NCI-H2227 treated with DMSO at 0.1 percent for 48 hours (cell line): ENCODE results near the gene PDZK1IP1.
A peak's percentile ranks its signal among the peaks of the same experiment; 100 is the strongest.
"Not testable (repeated sequence)": the region's sequence is repeated elsewhere in the genome, so short reads cannot be mapped to it uniquely, and the experiment has no call there.

Source experiments
- DNase-seq: peaks from one replicate; lab custom pipeline; 2025; lab: John Stamatoyannopoulos, UW

The PDZK1IP1 gene

GRCh38 chr1:47196622-47197021 lies 6.8 kb upstream of the PDZK1IP1 start:
- no peak for DNase-seq

GRCh38 chr1:47195981-47196380 lies 6.1 kb upstream of the PDZK1IP1 start:
- DNase-seq: not testable (repeated sequence)

- DNase-seq: no peak
These were observed 4.5 kb upstream of the PDZK1IP1 start for GRCh38 chr1:47194311-47194710.

GRCh38 chr1:47193496-47193895 lies 3.7 kb upstream of the PDZK1IP1 start:
- DNase-seq: not testable (repeated sequence)

GRCh38 chr1:47192458-47193384 lies 2.9 kb upstream of the PDZK1IP1 start:
- peak; percentile 63 for DNase-seq

- no peak for DNase-seq
These were observed 2.2 kb upstream of the PDZK1IP1 start for GRCh38 chr1:47191940-47192457.

GRCh38 chr1:47190857-47191256 lies 1.0 kb upstream of the PDZK1IP1 start:
- no peak for DNase-seq

GRCh38 chr1:47190509-47190855 lies 646 bp upstream of the PDZK1IP1 start:
- no peak for DNase-seq

- DNase-seq: no peak
These were observed 748 bp downstream of the PDZK1IP1 start for GRCh38 chr1:47188791-47189785.

GRCh38 chr1:47187926-47188250 lies 1.9 kb downstream of the PDZK1IP1 start:
- no peak for DNase-seq

GRCh38 chr1:47187231-47187925 lies 2.5 kb downstream of the PDZK1IP1 start:
- no peak for DNase-seq

- no peak for DNase-seq
These were observed 3.3 kb downstream of the PDZK1IP1 start for GRCh38 chr1:47186267-47187185.

GRCh38 chr1:47184822-47185677 lies 4.8 kb downstream of the PDZK1IP1 start:
- DNase-seq: no peak

- DNase-seq: no peak
These were observed 5.6 kb downstream of the PDZK1IP1 start for GRCh38 chr1:47184090-47184821.

GRCh38 chr1:47183308-47184089 lies 6.3 kb downstream of the PDZK1IP1 start:
- no peak for DNase-seq

- DNase-seq: no peak
These were observed 7.1 kb downstream of the PDZK1IP1 start for GRCh38 chr1:47182676-47183235.

GRCh38 chr1:47181955-47182675 lies 7.7 kb downstream of the PDZK1IP1 start:
- DNase-seq: no peak
